Skin epidermis (tissue), 12 donors: ENCODE measurements around the gene CABYR.

ENCODE experiments used
- H3K27ac ChIP-seq, 21 experiments: fragments of 200-600 bp; sonication (generic) in 11 of 21; one replicate each; pipeline ENCODE4 v1.5.0; 2020; ENCODE audit warnings: mild to moderate bottlenecking in 3 of 21, inconsistent platforms in 2 of 21, moderate library complexity in 2 of 21
- H3K4me3 ChIP-seq, 7 experiments: fragments of 200-600 bp; sonication (generic) in 2 of 7; one replicate each; pipeline ENCODE4 v1.5.0; 2020; ENCODE audit warnings: inconsistent platforms in 2 of 7, mild to moderate bottlenecking in 2 of 7, moderate library complexity in 1 of 7

CABYR gene

GRCh38 chr18:24138789-24139616 is at the start of gene CABYR:
Gene CABYR, plus strand, starts transcription at chr18:24139062. Its CDS starts 4,053 bp downstream, at chr18:24143115.
- H3K4me3 ChIP-seq, result peak within 1 kb of the TSS; percentile 43 to 66 (median 50)
- H3K27ac ChIP-seq, result peak within 1 kb of the TSS in 17 of 21 experiments; percentile 16 to 78 (median 48)

- Histone ChIP-seq H3K4me3 (no peak overlapping the region), H3K27ac (peak overlapping the region in 1 of 21 experiments; percentile 18)
These were observed 49.8 kb upstream of the CABYR start for GRCh38 chr18:24089076-24089475.

- Histone ChIP-seq H3K4me3 (no peak overlapping the region), H3K27ac (no peak overlapping the region)
These were observed 49.1 kb upstream of the CABYR start for GRCh38 chr18:24089515-24090337.

GRCh38 chr18:24090876-24091275 is 48.0 kb upstream of the CABYR start:
- no peak overlapping the region for H3K27ac ChIP-seq
- no peak overlapping the region for H3K4me3 ChIP-seq

- Histone ChIP-seq H3K4me3 (no peak overlapping the region), H3K27ac (no peak overlapping the region)
These were observed 44.3 kb upstream of the CABYR start for GRCh38 chr18:24094561-24094960.

- Histone ChIP-seq H3K27ac (no peak overlapping the region), H3K4me3 (no peak overlapping the region)
These were observed 42.9 kb upstream of the CABYR start for GRCh38 chr18:24095976-24096375.

GRCh38 chr18:24103320-24104021 is 35.4 kb upstream of the CABYR start:
- Histone ChIP-seq H3K4me3 (no peak overlapping the region), H3K27ac (no peak overlapping the region)

- no peak overlapping the region for H3K4me3 ChIP-seq
- no peak overlapping the region for H3K27ac ChIP-seq
These were observed 34.4 kb upstream of the CABYR start for GRCh38 chr18:24104486-24104885.

- H3K27ac ChIP-seq, result no peak overlapping the region
- H3K4me3 ChIP-seq, result no peak overlapping the region
These were observed 30.2 kb upstream of the CABYR start for GRCh38 chr18:24108641-24109040.

- Histone ChIP-seq H3K27ac (no peak overlapping the region), H3K4me3 (no peak overlapping the region)
These were observed 26.9 kb upstream of the CABYR start for GRCh38 chr18:24111936-24112335.

GRCh38 chr18:24112464-24112863 is 26.4 kb upstream of the CABYR start:
- Histone ChIP-seq H3K4me3 (no peak overlapping the region), H3K27ac (no peak overlapping the region)

- Histone ChIP-seq H3K4me3 (no peak overlapping the region), H3K27ac (no peak overlapping the region)
These were observed 25.8 kb upstream of the CABYR start for GRCh38 chr18:24112874-24113615.

GRCh38 chr18:24114924-24115549 is 23.8 kb upstream of the CABYR start:
- H3K27ac ChIP-seq, result no peak overlapping the region
- no peak overlapping the region for H3K4me3 ChIP-seq

GRCh38 chr18:24115628-24116027 is 23.2 kb upstream of the CABYR start:
- Histone ChIP-seq H3K27ac (no peak overlapping the region), H3K4me3 (no peak overlapping the region)

- H3K27ac ChIP-seq, result no peak overlapping the region
These were observed 19.9 kb upstream of the CABYR start for GRCh38 chr18:24118750-24119577.

GRCh38 chr18:24120676-24121075 is 18.2 kb upstream of the CABYR start:
- Histone ChIP-seq H3K4me3 (no peak overlapping the region), H3K27ac (no peak overlapping the region)

More at GRCh38 chr18:24118750-24119577, 19.9 kb upstream of the CABYR start:
- no peak overlapping the region for H3K4me3 ChIP-seq

GRCh38 chr18:24121625-24122024 is 17.2 kb upstream of the CABYR start:
- no peak overlapping the region for H3K27ac ChIP-seq
- no peak overlapping the region for H3K4me3 ChIP-seq
